Fibroblast of mammary gland (primary cell): ENCODE measurements around the gene ERI2.
A peak's percentile ranks its signal among the peaks of the same experiment; 100 is the strongest.
"Not testable (repeated sequence)": the region's sequence is repeated elsewhere in the genome, so short reads cannot be mapped to it uniquely, and the experiment has no call there.

ENCODE experiments used
- DNase-seq: peaks from one replicate; pipeline ENCODE4 v3.0.0-alpha.2; 2010; ENCODE audit warnings: low read depth
- H3K4me3 ChIP-seq: 2 replicates; pipeline ENCODE4 v1.5.1; 2011; ENCODE audit warnings: low read depth, mild to moderate bottlenecking, low read length, moderate library complexity; ENCODE audit not compliant: control insufficient read depth
- TF ChIP-seq, protein P1 (sequence below): conservative IDR thresholded peaks from 2 replicates; pipeline ENCODE4 v1.5.1; 2011; ENCODE audit warnings: low read depth, low read length, inconsistent platforms; ENCODE audit not compliant: control insufficient read depth, insufficient read depth

The ERI2 gene

DNA sequence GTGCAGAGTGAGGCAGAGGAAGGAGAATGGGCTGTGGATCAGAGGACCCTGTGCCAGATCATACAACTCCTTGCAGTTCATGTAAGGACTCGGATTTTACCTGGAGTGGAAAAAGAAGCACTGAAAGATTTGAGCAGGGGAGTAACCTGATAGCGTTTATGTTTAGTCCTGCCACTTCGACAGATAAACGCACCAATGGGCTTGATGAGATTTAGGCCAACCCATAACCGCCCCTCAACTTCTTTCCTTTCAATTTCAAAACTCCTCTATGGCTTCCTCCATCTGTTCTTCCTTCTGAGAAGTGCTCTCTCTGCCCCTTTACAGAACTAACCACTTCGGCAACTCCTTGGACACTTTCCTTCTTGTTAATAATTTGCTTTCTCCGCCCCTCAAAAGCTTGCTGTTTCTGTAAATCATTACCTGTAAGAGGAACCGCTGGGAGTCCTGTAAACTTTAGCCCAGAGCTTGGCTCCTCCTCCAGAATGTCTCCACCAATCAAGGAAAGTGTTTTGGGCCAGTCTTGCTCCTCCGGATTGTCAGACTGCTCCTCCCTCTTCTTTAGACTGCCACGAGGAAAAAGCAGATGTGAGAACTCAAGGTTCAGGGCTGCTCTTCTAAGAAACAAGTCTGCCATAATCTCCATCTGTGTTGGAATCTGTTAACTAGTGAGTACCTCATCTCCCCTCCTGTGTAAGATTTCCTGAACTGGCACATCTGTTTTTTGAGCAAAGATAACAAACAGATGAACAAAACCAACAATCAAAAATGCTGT, 42.6 kb downstream of the ERI2 start, which contains the start of gene ACSM3:
Gene ACSM3, plus strand, starts transcription at position 554 of the 772 bp plus-strand sequence. CDS start 6,021 bp downstream, outside the sequence.
- DNase-seq: peak; percentile 81
- H3K4me3 ChIP-seq: peak within 1 kb of the TSS; percentile 63
- TF ChIP-seq, protein P1, sequence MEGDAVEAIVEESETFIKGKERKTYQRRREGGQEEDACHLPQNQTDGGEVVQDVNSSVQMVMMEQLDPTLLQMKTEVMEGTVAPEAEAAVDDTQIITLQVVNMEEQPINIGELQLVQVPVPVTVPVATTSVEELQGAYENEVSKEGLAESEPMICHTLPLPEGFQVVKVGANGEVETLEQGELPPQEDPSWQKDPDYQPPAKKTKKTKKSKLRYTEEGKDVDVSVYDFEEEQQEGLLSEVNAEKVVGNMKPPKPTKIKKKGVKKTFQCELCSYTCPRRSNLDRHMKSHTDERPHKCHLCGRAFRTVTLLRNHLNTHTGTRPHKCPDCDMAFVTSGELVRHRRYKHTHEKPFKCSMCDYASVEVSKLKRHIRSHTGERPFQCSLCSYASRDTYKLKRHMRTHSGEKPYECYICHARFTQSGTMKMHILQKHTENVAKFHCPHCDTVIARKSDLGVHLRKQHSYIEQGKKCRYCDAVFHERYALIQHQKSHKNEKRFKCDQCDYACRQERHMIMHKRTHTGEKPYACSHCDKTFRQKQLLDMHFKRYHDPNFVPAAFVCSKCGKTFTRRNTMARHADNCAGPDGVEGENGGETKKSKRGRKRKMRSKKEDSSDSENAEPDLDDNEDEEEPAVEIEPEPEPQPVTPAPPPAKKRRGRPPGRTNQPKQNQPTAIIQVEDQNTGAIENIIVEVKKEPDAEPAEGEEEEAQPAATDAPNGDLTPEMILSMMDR: no peak

DNA sequence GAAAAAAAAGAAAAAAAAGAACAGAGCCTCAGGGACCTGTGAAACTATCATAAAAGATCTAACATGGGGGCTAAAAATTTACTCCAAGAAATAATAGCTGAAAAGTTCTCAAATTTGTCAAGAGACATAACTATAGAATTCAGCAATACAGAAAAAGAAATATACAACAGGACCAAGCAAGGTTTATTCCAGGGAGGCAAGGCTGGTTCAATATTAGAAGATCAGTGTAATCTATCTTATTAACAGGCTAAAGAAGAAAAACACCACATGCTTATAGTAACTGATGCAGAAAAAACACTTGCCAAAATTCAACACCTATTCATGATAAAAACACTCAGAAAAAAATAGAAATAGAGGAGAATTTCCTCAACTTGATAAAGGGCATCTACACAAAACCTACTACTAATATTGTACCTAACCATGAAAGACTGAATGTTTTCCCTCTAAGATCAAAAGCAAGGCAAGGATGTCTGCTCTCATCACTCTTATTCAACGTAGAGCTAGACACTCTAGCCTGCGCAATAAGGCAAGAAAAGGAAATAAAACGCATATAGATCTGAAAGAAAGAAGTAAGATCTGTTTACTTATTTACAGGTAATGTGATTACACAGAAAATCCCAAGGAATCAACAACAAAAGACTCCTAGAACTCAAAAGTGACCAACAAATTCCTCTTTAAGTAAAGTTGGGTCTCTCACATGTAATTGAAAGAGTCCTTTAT, 43.7 kb downstream of the ERI2 start:
- DNase-seq: no peak
- H3K4me3 ChIP-seq: no peak overlapping the region
- TF ChIP-seq, protein P1: no peak

DNA sequence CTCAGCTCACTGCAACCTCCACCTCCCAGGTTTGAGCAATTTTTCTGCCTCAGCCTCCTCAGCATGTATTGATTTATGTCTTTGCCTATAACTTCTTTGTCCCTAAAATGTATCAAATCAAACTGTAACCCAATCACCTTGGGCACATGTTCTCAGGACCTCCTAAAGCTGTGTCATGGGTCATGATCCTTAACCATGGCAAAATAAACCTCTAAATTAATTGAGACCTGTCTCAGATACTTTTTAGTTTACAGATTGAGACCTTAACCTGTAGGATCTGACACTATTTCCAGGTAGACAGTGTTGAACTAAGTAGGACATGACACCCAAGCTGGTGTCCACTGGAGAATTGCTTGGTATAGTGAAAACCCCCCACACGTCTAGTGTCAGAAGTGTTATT, 45.1 kb downstream of the ERI2 start:
- TF ChIP-seq, protein P1: no peak
- no peak for DNase-seq
- no peak overlapping the region for H3K4me3 ChIP-seq

DNA sequence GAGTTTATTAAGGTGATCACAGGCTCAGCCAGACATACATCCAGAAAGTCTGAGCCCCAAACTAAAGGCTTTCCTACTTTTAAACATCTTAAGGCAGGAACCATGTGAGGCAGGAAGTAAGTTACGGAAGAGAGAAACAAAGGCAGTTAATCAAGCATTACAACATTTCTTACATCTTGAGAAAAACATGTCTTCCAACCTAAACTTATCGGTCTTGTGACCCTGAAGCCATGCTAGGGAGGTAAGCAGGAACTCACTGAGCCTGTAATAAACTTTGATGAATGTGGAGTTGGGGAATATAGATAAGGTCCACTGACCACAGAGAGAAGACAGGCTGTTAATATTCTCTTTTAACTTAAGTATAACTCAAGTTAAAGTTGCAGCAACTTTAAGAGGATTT, 45.9 kb downstream of the ERI2 start:
- no peak overlapping the region for H3K4me3 ChIP-seq
- no peak for DNase-seq
- TF ChIP-seq, protein P1: no peak

DNA sequence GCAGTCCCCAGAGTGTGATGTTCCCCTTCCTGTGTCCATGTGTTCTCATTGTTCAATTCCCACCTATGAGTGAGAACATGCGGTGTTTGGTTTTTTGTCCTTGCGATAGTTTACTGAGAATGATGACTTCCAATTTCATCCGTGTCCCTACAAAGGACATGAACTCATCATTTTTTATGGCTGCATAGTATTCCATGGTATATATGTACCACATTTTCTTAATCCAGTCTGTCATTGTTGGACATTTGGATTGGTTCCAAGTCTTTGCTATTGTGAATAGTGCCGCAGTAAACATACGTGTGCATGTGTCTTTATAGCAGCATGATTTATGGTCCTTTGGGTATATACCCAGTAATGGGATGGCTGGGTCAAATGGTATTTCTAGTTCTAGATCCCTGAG, 50.5 kb downstream of the ERI2 start:
- not testable (repeated sequence) for H3K4me3 ChIP-seq, DNase-seq

DNA sequence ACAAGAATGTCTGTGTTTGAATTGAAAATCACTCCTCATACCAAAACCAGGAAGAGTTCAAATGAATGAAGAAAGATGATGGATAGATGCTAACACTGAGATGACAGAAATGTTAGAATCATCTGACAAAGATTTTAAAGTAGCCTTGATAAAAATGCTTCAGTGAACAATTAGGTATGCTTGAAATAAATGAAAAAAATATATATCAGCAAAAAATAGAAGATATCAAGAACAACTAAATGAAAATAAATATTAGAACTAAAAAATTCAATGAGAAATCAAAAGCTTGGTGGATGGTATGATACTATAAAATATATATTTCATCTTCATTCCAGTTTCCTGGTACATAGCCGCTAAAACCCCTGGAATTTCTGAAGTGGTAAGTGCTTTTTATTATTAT, 51.0 kb downstream of the ERI2 start:
- H3K4me3 ChIP-seq: no peak overlapping the region
- DNase-seq: no peak
- TF ChIP-seq, protein P1: no peak

DNA sequence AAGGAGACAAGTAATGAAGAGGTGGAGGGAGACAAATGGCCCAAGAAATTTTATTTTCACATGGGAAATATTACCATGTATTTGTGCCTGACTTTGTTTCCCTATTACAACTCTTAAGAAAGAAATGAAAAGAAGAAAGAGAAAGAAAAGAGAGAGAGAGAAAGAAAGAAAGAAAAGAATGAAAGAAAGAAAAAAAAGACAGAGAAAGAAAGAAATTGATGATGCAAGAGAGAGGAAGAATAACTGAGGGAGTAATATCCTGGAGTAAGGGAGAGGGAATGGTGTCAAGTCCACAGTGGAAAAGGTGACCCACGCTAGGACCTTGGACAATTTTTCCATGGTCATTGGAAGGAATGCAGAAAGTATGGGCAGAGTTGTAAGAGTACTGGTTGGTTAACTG, 52.5 kb downstream of the ERI2 start:
- H3K4me3 ChIP-seq: no peak overlapping the region
- no peak for DNase-seq
- TF ChIP-seq, protein P1: no peak
